ENCODE data around the gene RAB27A.

RAB27A gene

DNA sequence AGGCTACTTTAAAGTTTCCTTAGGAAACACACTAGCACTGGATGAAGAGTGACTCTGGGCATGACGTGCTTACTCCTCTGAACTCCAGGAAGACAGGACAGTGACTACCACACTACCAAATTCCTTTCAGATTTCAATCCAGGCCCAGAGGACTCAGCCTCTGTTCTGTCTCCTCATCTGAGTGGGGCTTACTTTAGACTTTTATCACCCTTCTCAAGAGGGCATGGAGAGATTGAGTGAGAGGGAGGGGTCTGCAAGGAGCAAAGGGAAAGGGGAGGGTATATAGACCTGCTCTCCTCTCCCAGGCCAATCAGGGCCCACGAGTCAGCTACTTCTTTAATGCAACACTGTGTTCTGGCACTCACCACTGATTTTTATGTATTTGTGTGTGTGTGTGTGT lies 63.5 kb downstream of the RAB27A start:
- no peak for DNase-seq (ENCODE audit: low read depth, low spot score)

- DNase-seq (ENCODE audit: low read depth, low spot score): no peak
These were observed 64.7 kb downstream of the RAB27A start for GRCh38 chr15:55224892-55225291.

DNA sequence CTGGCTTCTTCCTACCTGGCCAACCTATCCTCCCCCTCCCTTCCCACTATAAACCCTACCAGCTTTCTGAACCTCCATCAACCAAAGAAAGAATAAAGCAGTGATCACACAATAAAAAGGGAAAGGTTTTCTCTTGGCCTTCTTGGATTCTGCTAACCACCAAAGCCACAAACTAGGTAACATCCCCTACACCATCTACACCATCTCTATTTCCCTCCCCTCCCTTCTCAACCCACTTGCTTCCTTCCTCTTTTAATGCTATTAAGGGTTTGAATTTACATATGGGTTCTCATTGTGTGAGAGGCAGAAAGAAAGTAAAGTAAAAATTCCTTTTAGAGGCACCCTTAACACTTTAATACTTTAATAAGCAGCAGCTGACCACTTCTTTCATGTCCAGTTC lies 67.0 kb downstream of the RAB27A start:
- no peak for DNase-seq (ENCODE audit: low read depth, low spot score)

GRCh38 chr15:55221090-55222011 lies 68.3 kb downstream of the RAB27A start:
- no peak for DNase-seq (ENCODE audit: low read depth, low spot score)

DNA sequence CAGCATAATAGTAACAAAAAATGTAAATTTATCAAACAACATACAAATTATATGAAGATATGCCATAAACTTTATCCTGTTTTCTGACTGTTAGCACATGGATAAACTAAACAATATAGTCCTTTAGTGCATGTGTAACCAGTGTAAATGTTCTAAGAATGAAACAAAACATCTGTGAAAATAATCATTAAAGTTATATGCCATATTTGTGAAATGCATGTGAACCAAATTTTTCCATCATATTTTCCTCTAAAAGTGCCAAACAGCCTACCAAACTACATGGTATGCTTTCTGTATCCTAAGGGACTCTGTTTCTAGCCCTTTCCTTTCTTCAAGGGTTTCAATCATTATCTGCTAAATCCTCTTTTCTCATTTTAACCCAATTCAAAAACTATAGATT lies 69.0 kb downstream of the RAB27A start:
- no peak for DNase-seq (ENCODE audit: low read depth, low spot score)

DNA sequence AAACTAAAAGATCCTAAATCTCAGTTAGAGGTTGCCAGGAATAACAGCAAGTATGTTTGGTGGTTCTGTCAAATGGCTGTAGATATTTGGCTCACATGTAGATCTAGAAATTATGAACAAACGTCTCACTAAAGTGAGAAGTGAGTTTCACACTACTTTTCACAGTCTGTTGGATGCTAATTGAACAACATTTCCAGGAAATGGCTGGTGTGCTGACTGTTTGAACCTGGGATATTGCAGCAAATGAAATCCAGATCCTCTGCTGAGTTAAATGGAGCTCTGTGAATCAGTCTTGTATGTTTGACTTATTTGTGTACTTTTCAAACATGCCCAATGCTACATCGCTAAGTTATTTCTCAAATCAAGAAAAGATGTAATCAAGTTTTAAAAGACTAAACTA lies 71.6 kb downstream of the RAB27A start:
- no peak for DNase-seq (ENCODE audit: low read depth, low spot score)

GRCh38 chr15:55204464-55204863 lies 85.1 kb downstream of the RAB27A start:
- no peak for DNase-seq (ENCODE audit: low read depth, low spot score)

- DNase-seq (ENCODE audit: low read depth, low spot score): no peak
These were observed 87.4 kb downstream of the RAB27A start for GRCh38 chr15:55202206-55202605.

DNA sequence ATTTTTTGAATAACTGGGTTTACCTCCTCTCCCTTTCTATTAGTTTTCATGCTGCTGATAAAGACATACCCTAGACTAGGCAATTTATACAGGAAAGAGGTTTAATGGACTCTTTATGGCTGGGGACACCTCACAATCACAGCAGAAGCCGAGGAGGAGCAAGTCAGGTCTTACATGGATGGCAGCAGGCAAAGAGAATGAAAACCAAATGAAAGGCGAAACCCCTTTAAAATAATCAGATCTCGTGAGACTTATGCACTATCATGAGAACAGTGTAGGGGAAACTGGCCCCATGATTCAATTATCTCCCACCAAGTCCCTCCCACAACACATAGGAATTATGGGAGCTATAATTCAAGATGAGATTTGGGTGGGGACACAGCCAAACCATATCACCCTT lies 90.9 kb downstream of the RAB27A start:
- DNase-seq (ENCODE audit: low read depth, low spot score): no peak

DNA sequence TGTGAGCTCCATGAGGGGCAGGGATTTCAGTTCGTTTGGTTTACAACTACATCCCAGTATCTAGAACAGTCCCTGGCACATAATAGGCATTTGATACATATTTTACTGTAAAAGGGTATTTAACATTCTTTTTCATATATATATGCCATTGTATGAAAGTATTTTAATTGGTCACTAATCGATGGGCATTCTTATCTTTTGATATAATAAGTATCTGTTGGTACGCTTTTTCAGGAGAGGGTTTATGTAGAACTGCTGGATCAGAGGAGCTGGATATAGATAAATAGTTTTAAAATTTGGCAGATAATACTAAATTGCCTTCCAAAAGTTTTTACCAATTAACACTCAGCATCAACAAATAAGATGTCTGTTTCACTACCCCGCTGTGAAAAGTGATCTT lies 91.9 kb downstream of the RAB27A start:
- DNase-seq (ENCODE audit: low read depth, low spot score): no peak

DNA sequence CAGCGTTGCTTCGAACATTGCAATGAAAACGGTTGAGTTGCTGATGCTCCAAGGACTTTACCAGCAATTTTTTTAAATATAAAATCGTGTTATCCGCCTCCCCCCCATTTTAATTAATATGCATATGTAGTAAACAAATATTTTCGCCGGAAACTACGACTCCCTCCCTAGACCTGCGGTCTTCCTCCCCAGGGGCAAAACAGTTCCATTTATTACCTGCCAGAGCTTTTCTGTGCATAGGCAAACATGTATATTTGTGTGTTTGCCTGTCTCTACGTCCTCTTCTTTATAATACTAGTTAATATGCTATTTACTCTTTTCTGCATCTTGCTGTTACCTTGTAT lies 92.3 kb downstream of the RAB27A start:
- no peak for DNase-seq (ENCODE audit: low read depth, low spot score)

GRCh38 chr15:55196458-55197361 lies 92.9 kb downstream of the RAB27A start, which contains the start of gene RSL24D1:
Gene RSL24D1 (minus strand): TSS chr15:55196941. CDS start chr15:55196890, 51 bp downstream.
- peak; percentile 96 for DNase-seq (ENCODE audit: low read depth, low spot score)

DNA sequence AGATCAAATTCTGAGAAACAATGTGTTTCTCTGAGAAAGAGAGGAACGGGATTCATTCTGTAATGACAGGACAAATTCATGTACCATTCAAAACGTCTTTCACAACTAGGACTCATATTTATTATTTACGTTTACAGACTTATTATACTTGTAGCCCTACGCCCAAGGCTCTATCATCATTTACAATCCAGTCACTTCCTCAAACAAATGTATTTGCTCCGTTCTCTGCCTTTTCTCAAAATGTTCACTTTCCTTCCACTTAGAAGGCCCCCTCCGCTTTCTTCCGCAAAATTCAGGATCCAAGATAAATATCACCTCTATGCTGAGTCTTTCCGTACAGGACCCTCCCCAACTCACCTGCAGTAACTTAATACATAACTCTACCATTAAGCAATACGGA lies 93.6 kb downstream of the RAB27A start:
- DNase-seq (ENCODE audit: low read depth, low spot score): no peak

- no peak for DNase-seq (ENCODE audit: low read depth, low spot score)
These were observed 95.4 kb downstream of the RAB27A start for GRCh38 chr15:55194256-55194655.

- no peak for DNase-seq (ENCODE audit: low read depth, low spot score)
These were observed 103.3 kb downstream of the RAB27A start for GRCh38 chr15:55186331-55186730.

- no peak for DNase-seq (ENCODE audit: low read depth, low spot score)
These were observed 105.9 kb downstream of the RAB27A start for GRCh38 chr15:55183679-55184078.

DNA sequence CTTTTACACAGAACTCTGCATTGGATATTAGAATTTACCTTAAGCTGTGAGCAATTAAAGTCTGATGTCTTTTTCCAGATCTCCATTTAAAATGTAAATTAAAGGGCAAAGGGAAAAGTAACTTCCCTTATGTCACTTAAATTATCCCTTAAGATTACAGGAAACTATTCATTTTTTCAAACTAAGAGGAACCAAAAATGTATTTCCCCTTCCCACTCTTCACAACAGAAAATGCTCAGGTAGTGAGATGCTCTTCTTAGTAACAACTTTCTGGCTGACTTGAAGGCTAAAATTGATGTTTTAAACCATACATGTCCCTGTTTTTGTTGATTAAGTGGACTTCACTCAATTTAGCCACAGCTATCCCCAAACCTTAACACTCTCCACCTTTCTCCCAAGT lies 110.5 kb downstream of the RAB27A start:
- no peak for DNase-seq (ENCODE audit: low read depth, low spot score)

- no peak for DNase-seq (ENCODE audit: low read depth, low spot score)
These were observed 119.3 kb downstream of the RAB27A start for GRCh38 chr15:55170361-55170760.

GRCh38 chr15:55168350-55168974 lies 121.2 kb downstream of the RAB27A start:
- DNase-seq (ENCODE audit: low read depth, low spot score): no peak

GRCh38 chr15:55164284-55164683 lies 125.3 kb downstream of the RAB27A start:
- no peak for DNase-seq (ENCODE audit: low read depth, low spot score)
